WTC11 (cell line): ENCODE measurements around the gene MAST1. TPM values are rescaled to one million over a fixed set of nuclear protein-coding genes. Genes with fewer than 3 reads are reported as not detected.
A peak's percentile ranks its signal among the peaks of the same experiment; 100 is the strongest.

ENCODE experiments used
- ATAC-seq: fragments of 200-7000 bp; cut with Tn5 transposase; 2 replicates; pipeline ENCODE4 v1.10.0; 2021; ENCODE audit warnings: mild to moderate bottlenecking, moderate library complexity
- CTCF ChIA-PET: fragments of 300-600 bp; sonication (Branson Sonifier 250); formaldehyde crosslinking; loops from one replicate; lab custom pipeline; 2021; ENCODE audit warnings: antibody characterized with exemption; lab: Charles Lee
- POLR2A ChIA-PET: fragments of 350-600 bp; sonication (Branson Sonifier 250); formaldehyde crosslinking; loops from one replicate; lab custom pipeline; 2021; ENCODE audit warnings: antibody characterized with exemption; lab: Charles Lee
- DNase-seq: peaks from one replicate; pipeline ENCODE4 v3.0.0; 2021; ENCODE audit warnings: low spot score
- H3K27ac Mint-ChIP-seq: 2 replicates; pipeline ENCODE4 v1.8.0; 2021; ENCODE audit warnings: mixed read lengths
- H3K27me3 Mint-ChIP-seq: 2 replicates; pipeline ENCODE4 v1.8.0; 2021; ENCODE audit warnings: low read depth, mild to moderate bottlenecking, moderate library complexity, mixed read lengths
- H3K36me3 Mint-ChIP-seq: 2 replicates; pipeline ENCODE4 v1.8.0; 2021; ENCODE audit warnings: mixed read lengths
- H3K4me1 Mint-ChIP-seq: 2 replicates; pipeline ENCODE4 v1.8.0; 2022; ENCODE audit warnings: mixed read lengths
- H3K4me3 Mint-ChIP-seq: 2 replicates; pipeline ENCODE4 v1.8.0; 2021; ENCODE audit warnings: mild to moderate bottlenecking, moderate library complexity, mixed read lengths
- H3K9me3 Mint-ChIP-seq: 2 replicates; pipeline ENCODE4 v1.8.0; 2021; ENCODE audit warnings: mixed read lengths
- CDX4 ChIP-seq: fragments of 250-450 bp; sonication (Bioruptor Pico); IDR thresholded peaks from 2 replicates; pipeline ENCODE4 v1.9.0; 2021; ENCODE audit warnings: moderate library complexity, mild to moderate bottlenecking, inconsistent platforms, borderline replicate concordance
- CTCF ChIP-seq: fragments of 200-600 bp; IDR thresholded peaks from 2 replicates; pipeline ENCODE4 v1.8.0; 2022; ENCODE audit warnings: antibody characterized with exemption
- ELF4 ChIP-seq: sonication (generic); formaldehyde crosslinking; IDR thresholded peaks from 2 replicates; pipeline ENCODE4 v1.8.1; 2022; ENCODE audit warnings: low read depth, mild to moderate bottlenecking, moderate library complexity, missing genetic modification reagents
- GRHL2 ChIP-seq: fragments of 250-450 bp; sonication (Bioruptor Pico); IDR thresholded peaks from 2 replicates; pipeline ENCODE4 v1.8.0; 2022; ENCODE audit warnings: mild to moderate bottlenecking, moderate library complexity; ENCODE audit not compliant: insufficient replicate concordance, severe bottlenecking
- HMGA2 ChIP-seq: fragments of 250-450 bp; sonication (Bioruptor Pico); IDR thresholded peaks from 2 replicates; pipeline ENCODE4 v1.4.0; 2021; ENCODE audit warnings: mild to moderate bottlenecking, moderate library complexity
- IRF1 ChIP-seq: sonication (generic); formaldehyde crosslinking; IDR thresholded peaks from 2 replicates; pipeline ENCODE4 v1.8.0; 2023; ENCODE audit warnings: missing genetic modification reagents
- JUN ChIP-seq: sonication (generic); formaldehyde crosslinking; IDR thresholded peaks from 2 replicates; pipeline ENCODE4 v1.8.0; 2023; ENCODE audit warnings: mild to moderate bottlenecking, missing genetic modification reagents
- MAX ChIP-seq: sonication (generic); formaldehyde crosslinking; IDR thresholded peaks from 2 replicates; pipeline ENCODE4 v1.8.0; 2022; ENCODE audit warnings: mild to moderate bottlenecking, missing genetic modification reagents
- NFE2L1 ChIP-seq: sonication (generic); formaldehyde crosslinking; IDR thresholded peaks from 2 replicates; pipeline ENCODE4 v1.8.1; 2023; ENCODE audit warnings: missing genetic modification reagents
- NR1H2 ChIP-seq: sonication (generic); formaldehyde crosslinking; IDR thresholded peaks from 2 replicates; pipeline ENCODE4 v1.9.0; 2021; ENCODE audit warnings: mild to moderate bottlenecking, moderate library complexity, missing genetic modification reagents
- SOX15 ChIP-seq: fragments of 250-450 bp; sonication (Bioruptor Pico); IDR thresholded peaks from 2 replicates; pipeline ENCODE4 v1.9.0; 2021; ENCODE audit warnings: mild to moderate bottlenecking
- SP1 ChIP-seq: sonication (generic); formaldehyde crosslinking; conservative IDR thresholded peaks from 2 replicates; pipeline ENCODE4 v1.8.1; 2022; ENCODE audit warnings: missing genetic modification reagents
- ZMAT4 ChIP-seq: fragments of 250-450 bp; sonication (Bioruptor Pico); IDR thresholded peaks from 2 replicates; pipeline ENCODE4 v1.9.0; 2021; ENCODE audit warnings: mild to moderate bottlenecking
- ZNF219 ChIP-seq: sonication (generic); formaldehyde crosslinking; IDR thresholded peaks from 2 replicates; pipeline ENCODE4 v1.8.0; 2023; ENCODE audit warnings: missing genetic modification reagents, mild to moderate bottlenecking, borderline replicate concordance
- ZNF423 ChIP-seq: fragments of 250-450 bp; sonication (Bioruptor Pico); IDR thresholded peaks from 2 replicates; pipeline ENCODE4 v2.1.2; 2022; ENCODE audit warnings: mild to moderate bottlenecking, moderate library complexity
- ZNF532 ChIP-seq: fragments of 250-450 bp; sonication (Bioruptor Pico); IDR thresholded peaks from 2 replicates; pipeline ENCODE4 v1.9.0; 2021; ENCODE audit warnings: mild to moderate bottlenecking, borderline replicate concordance
- total RNA-seq: library from RNA; stranded (reverse); gene quantifications from 3 replicates; pipeline ENCODE4 v1.2.3, GENCODE V29; 2021
- TF ChIP-seq, protein P1 (sequence below): sonication (generic); formaldehyde crosslinking; IDR thresholded peaks from 2 replicates; pipeline ENCODE4 v1.8.1; 2022; ENCODE audit warnings: mild to moderate bottlenecking, missing genetic modification reagents, moderate library complexity, borderline replicate concordance
- TF ChIP-seq, protein P2 (sequence below): sonication (generic); formaldehyde crosslinking; IDR thresholded peaks from 2 replicates; pipeline ENCODE4 v1.8.1; 2023; ENCODE audit warnings: mild to moderate bottlenecking, missing genetic modification reagents
- TF ChIP-seq, protein P3 (sequence below): fragments of 250-450 bp; sonication (Bioruptor Pico); conservative IDR thresholded peaks from 2 replicates; pipeline ENCODE4 v1.9.0; 2021; ENCODE audit warnings: mild to moderate bottlenecking
- TF ChIP-seq, protein P4 (sequence below): fragments of 250-450 bp; sonication (Bioruptor Pico); IDR thresholded peaks from 2 replicates; pipeline ENCODE4 v2.1.2; 2022; ENCODE audit warnings: mild to moderate bottlenecking, moderate library complexity

MAST1 gene
- total RNA-seq, 1 experiment from 2014 or later: 24.3 TPM

- no peak for TF ChIP-seq CTCF
- TF ChIP-seq ZNF423 (CRISPR knock-in tag): no peak
- no peak for TF ChIP-seq JUN (CRISPR knock-in tag)
Observed at GRCh38 chr19:12834566-12834943, 3.8 kb upstream of the MAST1 start, which contains the start of gene RTBDN (continued).

DNA sequence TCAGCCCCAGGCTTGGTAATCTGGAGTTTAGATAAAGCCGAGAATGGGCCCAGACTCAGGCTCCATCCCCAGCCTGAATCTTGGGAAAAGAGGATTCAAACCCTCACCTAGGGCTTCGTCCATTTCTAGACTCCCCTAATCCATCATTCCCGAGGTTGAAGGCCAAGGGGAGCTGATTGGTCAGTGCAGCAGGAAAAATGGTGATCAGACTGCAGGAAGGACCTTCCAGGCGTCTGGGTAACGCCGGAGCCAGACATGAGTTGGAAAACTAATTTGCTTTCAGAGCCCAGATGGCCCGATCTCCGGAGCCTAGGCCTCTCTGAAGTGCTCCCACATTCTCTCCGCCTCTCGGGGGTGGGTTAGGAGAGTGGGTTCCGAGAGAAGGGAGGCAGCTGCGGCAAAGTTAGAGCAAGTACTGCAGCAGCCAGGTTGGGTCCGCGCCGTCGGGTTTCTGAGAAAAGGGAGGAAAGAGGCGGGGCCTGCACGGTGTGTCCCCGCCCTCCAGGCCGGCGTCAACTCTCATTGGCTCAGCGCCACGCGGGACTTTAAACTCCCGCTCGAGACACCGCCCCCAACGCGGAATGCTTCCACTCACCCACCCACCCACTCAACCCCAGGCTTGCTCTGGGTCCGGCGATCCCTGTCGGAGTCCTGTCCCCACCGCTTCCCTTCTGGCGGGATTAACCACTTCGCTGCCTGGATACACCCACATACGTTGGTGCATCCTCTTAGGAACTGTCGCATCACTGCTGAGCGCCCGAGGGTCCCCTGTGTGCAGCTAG, 3.1 kb upstream of the MAST1 start:
- ChIA-PET CTCF (interaction anchor here (0.6 to 2.3 kb wide), 8 partner anchors 29 to 209 kb away, joined by 3 to 10 read pairs (median 5); partner anchors contain the start of gene RNASEH2A), POLR2A (interaction anchor here (0.7 kb wide), 1 partner anchor 12 kb away, joined by 5 read pairs; no protein-coding TSS in a partner anchor)
- DNase-seq (peak; percentile 74), ATAC-seq (peak; percentile 5)
- Mint-ChIP-seq H3K4me1 (peaks cover 36% of the 10 kb centered on the region), H3K36me3 (no peaks in the 10 kb centered on the region), H3K9me3 (no peaks in the 10 kb centered on the region), H3K27me3 (peaks cover 57% of the 10 kb centered on the region), H3K27ac (no peak overlapping the region), H3K4me3 (peak overlapping the region; percentile 70)
- no peak for TF ChIP-seq NR1H2
- TF ChIP-seq ZNF532 (CRISPR knock-in tag): no peak
- TF ChIP-seq SP1: no peak
- TF ChIP-seq GRHL2 (CRISPR knock-in tag): no peak
- no peak for TF ChIP-seq ZNF219 (CRISPR knock-in tag)
- TF ChIP-seq, protein P1, sequence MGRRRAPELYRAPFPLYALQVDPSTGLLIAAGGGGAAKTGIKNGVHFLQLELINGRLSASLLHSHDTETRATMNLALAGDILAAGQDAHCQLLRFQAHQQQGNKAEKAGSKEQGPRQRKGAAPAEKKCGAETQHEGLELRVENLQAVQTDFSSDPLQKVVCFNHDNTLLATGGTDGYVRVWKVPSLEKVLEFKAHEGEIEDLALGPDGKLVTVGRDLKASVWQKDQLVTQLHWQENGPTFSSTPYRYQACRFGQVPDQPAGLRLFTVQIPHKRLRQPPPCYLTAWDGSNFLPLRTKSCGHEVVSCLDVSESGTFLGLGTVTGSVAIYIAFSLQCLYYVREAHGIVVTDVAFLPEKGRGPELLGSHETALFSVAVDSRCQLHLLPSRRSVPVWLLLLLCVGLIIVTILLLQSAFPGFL (CRISPR knock-in tag): no peak
- no peak for TF ChIP-seq HMGA2
- no peak for TF ChIP-seq CDX4 (CRISPR knock-in tag)
- TF ChIP-seq IRF1: no peak
- TF ChIP-seq, protein P2, sequence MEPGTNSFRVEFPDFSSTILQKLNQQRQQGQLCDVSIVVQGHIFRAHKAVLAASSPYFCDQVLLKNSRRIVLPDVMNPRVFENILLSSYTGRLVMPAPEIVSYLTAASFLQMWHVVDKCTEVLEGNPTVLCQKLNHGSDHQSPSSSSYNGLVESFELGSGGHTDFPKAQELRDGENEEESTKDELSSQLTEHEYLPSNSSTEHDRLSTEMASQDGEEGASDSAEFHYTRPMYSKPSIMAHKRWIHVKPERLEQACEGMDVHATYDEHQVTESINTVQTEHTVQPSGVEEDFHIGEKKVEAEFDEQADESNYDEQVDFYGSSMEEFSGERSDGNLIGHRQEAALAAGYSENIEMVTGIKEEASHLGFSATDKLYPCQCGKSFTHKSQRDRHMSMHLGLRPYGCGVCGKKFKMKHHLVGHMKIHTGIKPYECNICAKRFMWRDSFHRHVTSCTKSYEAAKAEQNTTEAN (CRISPR knock-in tag): no peak
- TF ChIP-seq ZMAT4 (CRISPR knock-in tag): no peak
- TF ChIP-seq, protein P3, sequence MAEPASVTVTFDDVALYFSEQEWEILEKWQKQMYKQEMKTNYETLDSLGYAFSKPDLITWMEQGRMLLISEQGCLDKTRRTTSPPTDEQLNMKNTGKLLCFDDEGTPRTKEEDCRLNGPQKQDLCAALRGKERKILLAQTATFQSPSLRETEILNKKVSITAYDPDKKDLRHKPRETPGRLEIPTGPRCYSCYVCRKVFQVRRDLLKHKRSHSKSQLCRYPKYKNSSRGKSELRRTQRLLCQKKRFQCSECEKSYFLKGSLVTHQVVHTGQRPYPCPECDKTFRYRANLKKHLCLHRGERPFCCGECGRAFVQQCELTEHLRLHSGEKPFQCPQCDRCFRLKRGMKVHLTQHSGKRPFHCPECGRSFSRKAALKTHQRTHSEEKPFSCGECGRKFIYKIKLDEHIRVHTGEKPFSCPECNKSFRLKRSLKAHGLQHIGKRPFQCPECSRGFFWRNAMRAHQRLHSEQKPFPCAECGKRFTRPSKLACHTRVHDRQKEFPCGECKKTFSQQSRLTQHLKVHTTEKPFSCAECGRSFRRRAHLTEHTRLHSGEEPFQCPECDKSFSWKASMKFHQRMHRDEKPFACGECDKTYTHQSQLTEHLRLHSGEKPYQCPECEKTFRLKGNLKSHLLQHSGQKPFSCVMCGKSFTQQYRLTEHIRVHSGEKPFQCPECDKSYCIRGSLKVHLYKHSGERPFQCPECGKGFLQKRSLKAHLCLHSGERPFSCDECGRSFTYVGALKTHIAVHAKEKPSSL (CRISPR knock-in tag): no peak
- TF ChIP-seq ELF4: no peak
- TF ChIP-seq, protein P4, sequence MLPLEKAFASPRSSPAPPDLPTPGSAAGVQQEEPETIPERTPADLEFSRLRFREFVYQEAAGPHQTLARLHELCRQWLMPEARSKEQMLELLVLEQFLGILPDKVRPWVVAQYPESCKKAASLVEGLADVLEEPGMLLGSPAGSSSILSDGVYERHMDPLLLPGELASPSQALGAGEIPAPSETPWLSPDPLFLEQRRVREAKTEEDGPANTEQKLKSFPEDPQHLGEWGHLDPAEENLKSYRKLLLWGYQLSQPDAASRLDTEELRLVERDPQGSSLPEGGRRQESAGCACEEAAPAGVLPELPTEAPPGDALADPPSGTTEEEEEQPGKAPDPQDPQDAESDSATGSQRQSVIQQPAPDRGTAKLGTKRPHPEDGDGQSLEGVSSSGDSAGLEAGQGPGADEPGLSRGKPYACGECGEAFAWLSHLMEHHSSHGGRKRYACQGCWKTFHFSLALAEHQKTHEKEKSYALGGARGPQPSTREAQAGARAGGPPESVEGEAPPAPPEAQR (CRISPR knock-in tag): no peak
- TF ChIP-seq MAX (CRISPR knock-in tag): no peak
- no peak for TF ChIP-seq SOX15 (CRISPR knock-in tag)
- TF ChIP-seq NFE2L1 (CRISPR knock-in tag): no peak
